Mammary epithelial cell (primary cell): Measurements from ENCODE around the gene SLIT3.

Source experiments
- CTCF ChIP-seq, 2 donors: IDR thresholded peaks in 1 of 2; conservative IDR thresholded peaks in 1 of 2; 2 replicates each; pipeline ENCODE4 v1.5.1; 2011 to 2012; ENCODE audit warnings: inconsistent platforms in 2 of 2, low read length in 2 of 2, mild to moderate bottlenecking in 2 of 2, control low read depth in 1 of 2, low read depth in 1 of 2; ENCODE audit not compliant: insufficient read depth in 1 of 2; ENCODE audit errors: extremely low read depth in 1 of 2
- EZH2 ChIP-seq: IDR thresholded peaks from 2 replicates; pipeline ENCODE4 v1.6.1; 2012; ENCODE audit warnings: low read length, inconsistent platforms, borderline replicate concordance

GRCh38 chr5:169048181-169049125 lies 252.5 kb downstream of the SLIT3 start:
- no peak for TF ChIP-seq CTCF (conservative IDR thresholded peaks at IDR 0.05 in 1 of 2, IDR thresholded peaks at IDR 0.05 in 1 of 2; ENCODE audit: extremely low read depth in 1 of 2, insufficient read depth in 1 of 2, low read depth in 1 of 2, low read length in 2 of 2)
- no peak for TF ChIP-seq EZH2
